Fibroblast of lung (primary cell): ENCODE measurements around the gene NPNT. TPM values are rescaled to one million over a fixed set of nuclear protein-coding genes. Genes with fewer than 3 reads are reported as not detected.
"Not testable (repeated sequence)": the region's sequence is repeated elsewhere in the genome, so short reads cannot be mapped to it uniquely, and the experiment has no call there.

Experiments
- DNase-seq, 2 donors: peaks; one replicate each; pipeline versions ENCODE4 v3.0.0 to v3.0.0-alpha.2; 2010; ENCODE audit warnings: low read depth in 2 of 2
- H2AFZ ChIP-seq: 2 replicates; pipeline ENCODE4 v1.5.1; 2012; ENCODE audit warnings: low read length, control low read depth, inconsistent platforms
- H3K27ac ChIP-seq: 2 replicates; pipeline ENCODE4 v1.5.1; 2011; ENCODE audit warnings: low read length, control low read depth; ENCODE audit not compliant: insufficient read depth
- H3K27me3 ChIP-seq: 2 replicates; pipeline ENCODE4 v1.5.1; 2011; ENCODE audit warnings: mild to moderate bottlenecking, low read length; ENCODE audit not compliant: control insufficient read depth, insufficient read depth
- H3K36me3 ChIP-seq: 2 replicates; pipeline ENCODE4 v1.5.1; 2011; ENCODE audit warnings: low read length; ENCODE audit not compliant: control insufficient read depth, insufficient read depth
- H3K4me1 ChIP-seq: 2 replicates; pipeline ENCODE4 v1.5.1; 2011; ENCODE audit warnings: low read length; ENCODE audit not compliant: control insufficient read depth, insufficient read depth; ENCODE audit errors: extremely low read depth
- H3K4me2 ChIP-seq: 2 replicates; pipeline ENCODE4 v1.5.1; 2011; ENCODE audit warnings: low read length, control low read depth; ENCODE audit not compliant: insufficient read depth; ENCODE audit errors: extremely low read depth
- H3K4me3 ChIP-seq, 4 experiments: fragments of 200-600 bp in 1 of 4; sonication (generic) in 1 of 4; replicated peaks in 1 of 4; 2 replicates each; pipeline ENCODE4 v1.5.1; 2011 to 2016; ENCODE audit warnings: low read length in 4 of 4, low read depth in 3 of 4, mild to moderate bottlenecking in 3 of 4, control low read depth in 2 of 4, inconsistent platforms in 1 of 4, mixed read lengths in 1 of 4; ENCODE audit not compliant: insufficient read depth in 1 of 4; ENCODE audit errors: control extremely low read depth in 1 of 4
- H3K79me2 ChIP-seq: 2 replicates; pipeline ENCODE4 v1.5.1; 2012; ENCODE audit warnings: mild to moderate bottlenecking, low read length, inconsistent platforms; ENCODE audit not compliant: control insufficient read depth, insufficient read depth
- H3K9ac ChIP-seq: 2 replicates; pipeline ENCODE4 v1.5.1; 2011; ENCODE audit warnings: mild to moderate bottlenecking, low read length, control low read depth; ENCODE audit not compliant: insufficient read depth
- H3K9me3 ChIP-seq: 2 replicates; pipeline ENCODE4 v1.5.1; 2012; ENCODE audit warnings: low read depth, low read length; ENCODE audit not compliant: control insufficient read depth, insufficient read depth
- H4K20me1 ChIP-seq: 2 replicates; pipeline ENCODE4 v1.5.1; 2011; ENCODE audit warnings: low read length; ENCODE audit not compliant: control insufficient read depth, insufficient read depth; ENCODE audit errors: extremely low read depth
- EZH2 ChIP-seq: IDR thresholded peaks from 2 replicates; pipeline ENCODE4 v1.5.1; 2012; ENCODE audit warnings: low read length, control low read depth, mild to moderate bottlenecking; ENCODE audit errors: missing control alignments
- polyA plus RNA-seq, 2 donors: library from polyadenylated mRNA; depleted of rRNA in 1 of 2; stranded (reverse) in 1 of 2; unstranded in 1 of 2; fragments of >200 nt; gene quantifications; 2 replicates each; pipeline ENCODE4 v1.2.1, GENCODE V29; 2011 to 2012; ENCODE audit warnings: missing spikeins in 1 of 2
- total RNA-seq: library from RNA; depleted of rRNA; stranded (reverse); fragments of >200 nt; gene quantifications from 2 replicates; pipeline ENCODE4 v1.2.1, GENCODE V29; 2014
- TF ChIP-seq, protein P1 (sequence below), 2 donors: IDR thresholded peaks in 1 of 2; conservative IDR thresholded peaks in 1 of 2; 1 replicate in 1 of 2; 2 replicates in 1 of 2; pipeline ENCODE4 v1.5.1; 2011 to 2012; ENCODE audit warnings: low read length in 2 of 2, control low read depth in 1 of 2, inconsistent platforms in 1 of 2, low read depth in 1 of 2, mild to moderate bottlenecking in 1 of 2

NPNT gene
- total and polyA plus RNA-seq, 2 donors (not counting 1 experiment from before 2014, with no cell fraction given) = 0.02 to 5.9 TPM

DNA sequence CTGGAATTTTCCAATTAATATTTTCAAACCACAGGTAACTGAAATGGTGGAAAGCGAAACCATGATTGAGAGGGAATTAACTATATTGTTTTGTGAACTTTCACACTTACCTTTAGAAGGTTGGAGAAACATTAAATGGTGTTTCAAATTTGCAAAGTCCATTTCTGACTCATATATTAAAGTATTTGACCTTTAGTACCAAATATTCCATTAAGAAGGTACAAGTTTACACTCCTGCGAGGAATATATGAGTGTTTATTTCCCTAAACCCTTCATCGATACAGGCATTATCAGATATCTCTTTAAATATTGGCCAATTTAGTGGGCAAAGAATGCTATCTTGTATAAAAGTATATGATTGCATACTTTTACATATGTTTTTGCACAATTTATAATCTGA, 44.1 kb upstream of the NPNT start:
- Histone ChIP-seq H2AFZ (no peak overlapping the region), H3K4me2 (no peak overlapping the region), H3K9ac (no peak overlapping the region), H3K4me1 (no peaks in the 10 kb centered on the region), H3K79me2 (no peaks in the 10 kb centered on the region), H3K9me3 (no peaks in the 10 kb centered on the region), H3K36me3 (no peaks in the 10 kb centered on the region), H3K4me3 (no peak overlapping the region), H3K27me3 (no peaks in the 10 kb centered on the region), H3K27ac (no peak overlapping the region), H4K20me1 (no peaks in the 10 kb centered on the region)
- no peak for TF ChIP-seq EZH2
- TF ChIP-seq, protein P1, sequence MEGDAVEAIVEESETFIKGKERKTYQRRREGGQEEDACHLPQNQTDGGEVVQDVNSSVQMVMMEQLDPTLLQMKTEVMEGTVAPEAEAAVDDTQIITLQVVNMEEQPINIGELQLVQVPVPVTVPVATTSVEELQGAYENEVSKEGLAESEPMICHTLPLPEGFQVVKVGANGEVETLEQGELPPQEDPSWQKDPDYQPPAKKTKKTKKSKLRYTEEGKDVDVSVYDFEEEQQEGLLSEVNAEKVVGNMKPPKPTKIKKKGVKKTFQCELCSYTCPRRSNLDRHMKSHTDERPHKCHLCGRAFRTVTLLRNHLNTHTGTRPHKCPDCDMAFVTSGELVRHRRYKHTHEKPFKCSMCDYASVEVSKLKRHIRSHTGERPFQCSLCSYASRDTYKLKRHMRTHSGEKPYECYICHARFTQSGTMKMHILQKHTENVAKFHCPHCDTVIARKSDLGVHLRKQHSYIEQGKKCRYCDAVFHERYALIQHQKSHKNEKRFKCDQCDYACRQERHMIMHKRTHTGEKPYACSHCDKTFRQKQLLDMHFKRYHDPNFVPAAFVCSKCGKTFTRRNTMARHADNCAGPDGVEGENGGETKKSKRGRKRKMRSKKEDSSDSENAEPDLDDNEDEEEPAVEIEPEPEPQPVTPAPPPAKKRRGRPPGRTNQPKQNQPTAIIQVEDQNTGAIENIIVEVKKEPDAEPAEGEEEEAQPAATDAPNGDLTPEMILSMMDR (conservative IDR thresholded peaks at IDR 0.05 in 1 of 2, IDR thresholded peaks at IDR 0.05 in 1 of 2; ENCODE audit: low read depth in 1 of 2, low read length in 2 of 2) = no peak
- no peak for DNase-seq

DNA sequence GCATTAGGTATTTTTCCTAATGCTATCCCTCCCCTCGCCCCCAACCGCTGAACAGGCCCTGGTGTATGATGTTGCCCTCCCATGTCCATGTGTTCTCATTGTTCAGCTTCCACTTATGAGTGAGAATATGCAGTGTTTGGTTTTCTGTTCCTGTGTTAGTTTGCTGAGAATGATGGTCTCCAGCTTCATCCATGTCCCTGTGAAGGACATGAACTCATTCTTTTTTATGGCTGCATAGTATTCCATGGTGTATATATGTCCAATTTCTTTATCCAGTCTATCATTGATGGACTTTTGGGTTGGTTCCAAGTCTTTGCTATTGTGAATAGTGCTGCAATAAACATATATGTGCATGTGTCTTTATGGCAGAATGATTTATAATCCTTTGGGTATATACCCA, 43.0 kb upstream of the NPNT start:
- H4K20me1 ChIP-seq, H3K4me2 ChIP-seq, H3K27me3 ChIP-seq, H3K36me3 ChIP-seq, H2AFZ ChIP-seq, DNase-seq, H3K4me3 ChIP-seq, H3K79me2 ChIP-seq, H3K27ac ChIP-seq, H3K9me3 ChIP-seq, H3K4me1 ChIP-seq, H3K9ac ChIP-seq: not testable (repeated sequence)

DNA sequence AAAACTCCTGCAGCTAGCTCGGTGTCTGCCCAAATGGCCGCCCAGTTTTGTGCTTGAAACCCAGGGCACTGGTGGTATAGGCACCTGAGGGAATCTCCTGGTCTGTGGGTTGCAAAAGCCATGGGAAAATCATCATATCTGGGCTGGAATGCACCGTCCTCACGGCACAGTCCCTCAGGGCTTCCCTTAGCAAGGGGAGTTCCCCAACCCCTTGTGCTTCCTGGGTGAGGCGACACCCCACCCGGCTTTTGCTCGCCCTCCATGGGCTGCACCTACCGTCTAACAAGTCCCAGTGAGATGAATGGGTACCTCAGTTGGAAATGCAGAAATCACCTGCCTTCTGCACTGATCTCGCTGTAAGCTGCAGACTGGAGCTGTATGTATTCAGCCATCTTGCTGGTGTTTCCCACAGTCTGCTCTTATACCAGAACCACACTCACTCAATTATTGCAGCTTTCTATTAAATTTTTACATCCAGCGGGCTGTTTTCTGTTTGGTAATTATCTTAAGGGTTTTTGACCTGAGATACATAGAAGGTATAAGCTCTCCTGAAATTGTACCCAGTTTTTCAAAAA, 36.7 kb upstream of the NPNT start:
- DNase-seq = no peak
- Histone ChIP-seq H3K4me1 (no peaks in the 10 kb centered on the region), H3K36me3 (no peaks in the 10 kb centered on the region), H3K79me2 (no peaks in the 10 kb centered on the region), H3K9me3 (no peaks in the 10 kb centered on the region), H3K9ac (no peak overlapping the region), H3K27ac (no peak overlapping the region), H3K27me3 (no peaks in the 10 kb centered on the region), H4K20me1 (no peaks in the 10 kb centered on the region), H3K4me2 (no peak overlapping the region), H2AFZ (no peak overlapping the region), H3K4me3 (no peak overlapping the region)
- no peak for TF ChIP-seq EZH2
- TF ChIP-seq, protein P1 (conservative IDR thresholded peaks at IDR 0.05 in 1 of 2, IDR thresholded peaks at IDR 0.05 in 1 of 2; ENCODE audit: low read depth in 1 of 2, low read length in 2 of 2) = no peak
